ENCODE measurements around the gene IL15.

IL15 gene

DNA sequence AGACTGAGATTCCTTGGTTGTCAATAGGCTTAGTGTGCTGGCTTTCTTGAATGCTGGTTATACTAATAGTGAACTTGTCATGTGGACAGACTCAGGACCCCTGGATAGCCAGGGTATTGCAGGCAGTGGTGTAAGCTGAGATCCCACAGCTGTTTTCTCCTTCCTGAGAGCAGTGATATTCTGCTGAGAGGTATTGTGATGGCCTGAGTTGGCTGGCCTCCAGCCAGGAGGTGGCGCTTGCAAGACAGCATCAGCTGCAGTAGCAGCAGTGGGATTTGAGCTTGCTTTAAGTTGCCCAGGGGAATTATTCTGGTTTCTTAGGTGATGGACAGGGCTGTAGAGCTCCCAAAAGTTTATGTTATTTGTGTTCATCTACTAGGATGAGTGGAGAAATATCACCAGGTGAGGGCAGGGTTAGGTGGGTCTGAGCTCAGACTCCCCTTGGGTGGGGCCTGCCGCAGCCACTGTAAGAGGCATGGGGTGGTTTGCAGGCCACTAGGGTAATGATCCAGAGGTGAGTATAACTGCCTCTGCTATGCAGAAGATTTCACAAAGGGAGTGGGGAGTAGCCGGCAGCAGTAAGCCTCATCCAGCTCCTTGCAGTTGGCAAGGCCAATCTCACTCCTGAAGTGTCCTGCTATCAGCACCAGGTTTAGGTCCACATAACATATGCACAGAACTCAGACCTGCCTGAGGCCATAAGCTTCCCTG is 66.2 kb downstream of the IL15 start:
- no peaks in the 10 kb centered on the region for H3K27me3 ChIP-seq
- no peak overlapping the region for H3K4me3 ChIP-seq (ENCODE audit: low read depth in 1 of 2, low read length in 1 of 2)
- no peaks in the 10 kb centered on the region for H3K4me1 ChIP-seq (ENCODE audit: control insufficient read depth in 1 of 2, insufficient read depth in 1 of 2, low read depth in 1 of 2, low read length in 1 of 2)
- no peaks in the 10 kb centered on the region for H3K36me3 ChIP-seq
- TF ChIP-seq, protein P1, sequence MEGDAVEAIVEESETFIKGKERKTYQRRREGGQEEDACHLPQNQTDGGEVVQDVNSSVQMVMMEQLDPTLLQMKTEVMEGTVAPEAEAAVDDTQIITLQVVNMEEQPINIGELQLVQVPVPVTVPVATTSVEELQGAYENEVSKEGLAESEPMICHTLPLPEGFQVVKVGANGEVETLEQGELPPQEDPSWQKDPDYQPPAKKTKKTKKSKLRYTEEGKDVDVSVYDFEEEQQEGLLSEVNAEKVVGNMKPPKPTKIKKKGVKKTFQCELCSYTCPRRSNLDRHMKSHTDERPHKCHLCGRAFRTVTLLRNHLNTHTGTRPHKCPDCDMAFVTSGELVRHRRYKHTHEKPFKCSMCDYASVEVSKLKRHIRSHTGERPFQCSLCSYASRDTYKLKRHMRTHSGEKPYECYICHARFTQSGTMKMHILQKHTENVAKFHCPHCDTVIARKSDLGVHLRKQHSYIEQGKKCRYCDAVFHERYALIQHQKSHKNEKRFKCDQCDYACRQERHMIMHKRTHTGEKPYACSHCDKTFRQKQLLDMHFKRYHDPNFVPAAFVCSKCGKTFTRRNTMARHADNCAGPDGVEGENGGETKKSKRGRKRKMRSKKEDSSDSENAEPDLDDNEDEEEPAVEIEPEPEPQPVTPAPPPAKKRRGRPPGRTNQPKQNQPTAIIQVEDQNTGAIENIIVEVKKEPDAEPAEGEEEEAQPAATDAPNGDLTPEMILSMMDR (IDR thresholded peaks at IDR 0.05): no peak
- H3K9me3 ChIP-seq: no peaks in the 10 kb centered on the region
- no peak overlapping the region for H3K27ac ChIP-seq

- Histone ChIP-seq H3K9me3 (no peaks in the 10 kb centered on the region), H3K36me3 (no peaks in the 10 kb centered on the region), H3K27ac (no peak overlapping the region), H3K4me3 (ENCODE audit: low read depth in 1 of 2, low read length in 1 of 2) (no peak overlapping the region), H3K4me1 (ENCODE audit: control insufficient read depth in 1 of 2, insufficient read depth in 1 of 2, low read depth in 1 of 2, low read length in 1 of 2) (no peaks in the 10 kb centered on the region), H3K27me3 (no peaks in the 10 kb centered on the region)
- TF ChIP-seq, protein P1 (IDR thresholded peaks at IDR 0.05): no peak
These were observed 67.1 kb downstream of the IL15 start for GRCh38 chr4:141703497-141703896.

- Histone ChIP-seq H3K27me3 (no peaks in the 10 kb centered on the region), H3K27ac (no peak overlapping the region)
- TF ChIP-seq, protein P1 (IDR thresholded peaks at IDR 0.05): no peak
These were observed 68.8 kb downstream of the IL15 start for GRCh38 chr4:141705048-141705746.

DNA sequence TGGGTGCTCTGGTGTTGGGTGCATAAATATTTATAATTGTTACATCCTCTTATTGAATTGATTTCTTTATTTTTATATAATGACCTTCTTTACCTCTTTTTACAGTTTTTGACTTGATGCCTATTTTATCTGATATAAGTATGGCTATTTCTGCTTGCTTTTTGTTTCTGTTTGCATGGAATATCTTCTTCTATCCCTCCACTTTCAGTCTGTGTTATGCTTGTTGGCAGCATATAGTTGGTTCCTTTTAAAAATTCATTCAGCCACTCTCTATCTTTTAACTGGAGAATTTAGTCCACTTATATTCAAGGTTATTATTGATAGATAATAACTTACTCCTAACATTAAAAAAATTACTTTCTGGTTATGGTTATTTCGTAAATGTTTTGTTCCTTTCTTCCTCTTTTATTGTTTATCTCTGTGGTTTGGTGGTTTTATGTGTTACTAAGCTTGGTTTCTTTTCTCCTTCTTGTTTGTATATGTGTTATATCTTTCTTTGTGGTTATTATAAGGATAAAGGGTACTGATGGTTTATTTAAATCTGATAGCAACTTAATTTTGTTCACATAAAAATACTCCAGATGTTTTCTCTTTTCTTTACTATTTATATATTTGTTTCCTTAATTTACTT is 69.5 kb downstream of the IL15 start:
- no peak overlapping the region for H3K4me3 ChIP-seq (ENCODE audit: low read depth in 1 of 2, low read length in 1 of 2)
- H3K27ac ChIP-seq: no peak overlapping the region
- H3K4me1 ChIP-seq (ENCODE audit: control insufficient read depth in 1 of 2, insufficient read depth in 1 of 2, low read depth in 1 of 2, low read length in 1 of 2): no peaks in the 10 kb centered on the region
- no peaks in the 10 kb centered on the region for H3K9me3 ChIP-seq
- H3K36me3 ChIP-seq: no peaks in the 10 kb centered on the region
- no peaks in the 10 kb centered on the region for H3K27me3 ChIP-seq
- TF ChIP-seq, protein P1 (IDR thresholded peaks at IDR 0.05): no peak

More at GRCh38 chr4:141705048-141705746, 68.8 kb downstream of the IL15 start:
- Histone ChIP-seq H3K9me3 (no peaks in the 10 kb centered on the region), H3K4me1 (ENCODE audit: control insufficient read depth in 1 of 2, insufficient read depth in 1 of 2, low read depth in 1 of 2, low read length in 1 of 2) (no peaks in the 10 kb centered on the region), H3K4me3 (ENCODE audit: low read depth in 1 of 2, low read length in 1 of 2) (no peak overlapping the region), H3K36me3 (no peaks in the 10 kb centered on the region)

GRCh38 chr4:141706445-141706844 is 70.1 kb downstream of the IL15 start:
- no peaks in the 10 kb centered on the region for H3K36me3 ChIP-seq
- no peak overlapping the region for H3K4me3 ChIP-seq (ENCODE audit: low read depth in 1 of 2, low read length in 1 of 2)
- H3K9me3 ChIP-seq: no peaks in the 10 kb centered on the region
- H3K27ac ChIP-seq: no peak overlapping the region
- TF ChIP-seq, protein P1 (IDR thresholded peaks at IDR 0.05): no peak
- no peaks in the 10 kb centered on the region for H3K4me1 ChIP-seq (ENCODE audit: control insufficient read depth in 1 of 2, insufficient read depth in 1 of 2, low read depth in 1 of 2, low read length in 1 of 2)
- no peaks in the 10 kb centered on the region for H3K27me3 ChIP-seq

Data from neutrophil (primary cell).